BJ (cell line): ENCODE measurements around the gene RNASET2. TPM values are rescaled to one million over a fixed set of nuclear protein-coding genes. Genes with fewer than 3 reads are reported as not detected.

Experiments
- CTCF ChIA-PET: fragments of 350-600 bp; formaldehyde crosslinking; extraction: SDS; loops from one replicate; lab custom pipeline; 2021; ENCODE audit warnings: antibody characterized with exemption, inconsistent platforms; lab: Yijun Ruan, JAX
- POLR2A ChIA-PET: fragments of 300-600 bp; sonication (Branson Sonifier 250); formaldehyde crosslinking; extraction: SDS; loops from one replicate; lab custom pipeline; 2021; ENCODE audit warnings: antibody characterized with exemption; lab: Charles Lee
- DNase-seq: peaks from one replicate; pipeline ENCODE4 v3.0.0-alpha.2; 2011; ENCODE audit warnings: low read depth
- H3K27me3 ChIP-seq: 2 replicates; pipeline ENCODE4 v1.6.0; 2011; ENCODE audit warnings: low read length; ENCODE audit not compliant: control insufficient read depth, insufficient read depth
- H3K36me3 ChIP-seq: 2 replicates; pipeline ENCODE4 v1.5.1; 2011; ENCODE audit warnings: low read length; ENCODE audit not compliant: control insufficient read depth, insufficient read depth
- H3K4me3 ChIP-seq: 2 replicates; pipeline ENCODE4 v1.5.1; 2011; ENCODE audit warnings: low read depth, mild to moderate bottlenecking, control low read depth, low read length
- CTCF ChIP-seq: IDR thresholded peaks from 2 replicates; pipeline ENCODE4 v1.5.1; 2011; ENCODE audit warnings: low read depth, mild to moderate bottlenecking, control low read depth, inconsistent platforms, low read length, moderate library complexity; ENCODE audit not compliant: insufficient read depth
- polyA plus RNA-seq: library from polyadenylated mRNA; depleted of rRNA; stranded (reverse); fragments of >200 nt; gene quantifications from 2 replicates; pipeline ENCODE4 v1.2.3, GENCODE V29; 2011

RNASET2 gene
- polyA plus RNA-seq, 1 experiment: 24.7 TPM

- ChIA-PET CTCF (no interaction called here), POLR2A (no interaction called here)
- Histone ChIP-seq H3K4me3 (no peak overlapping the region), H3K27me3 (no peaks in the 10 kb centered on the region), H3K36me3 (no peaks in the 10 kb centered on the region)
- TF ChIP-seq CTCF: no peak
- DNase-seq: no peak
Measured at GRCh38 chr6:166929542-166930189, 26.7 kb downstream of the RNASET2 start.

- Histone ChIP-seq H3K27me3 (no peaks in the 10 kb centered on the region), H3K36me3 (no peaks in the 10 kb centered on the region), H3K4me3 (no peak overlapping the region)
- CTCF ChIA-PET: interaction anchor here (1.1 kb wide), 2 partner anchors 13 to 22 kb away, joined by 3 to 4 read pairs; no protein-coding TSS in a partner anchor
- TF ChIP-seq CTCF: no peak
- no peak for DNase-seq
- POLR2A ChIA-PET: no interaction called here
Measured at GRCh38 chr6:166928644-166929541, 27.5 kb downstream of the RNASET2 start.

- Histone ChIP-seq H3K4me3 (no peak overlapping the region), H3K27me3 (no peaks in the 10 kb centered on the region), H3K36me3 (no peaks in the 10 kb centered on the region)
- POLR2A ChIA-PET: no interaction called here
- DNase-seq: no peak
- no peak for TF ChIP-seq CTCF
- CTCF ChIA-PET: interaction anchor here (1.0 to 1.1 kb wide), 3 partner anchors 10 to 23 kb away, joined by 3 to 4 read pairs (median 3); no protein-coding TSS in a partner anchor
Measured at GRCh38 chr6:166927935-166928643, 28.3 kb downstream of the RNASET2 start.

GRCh38 chr6:166927240-166927934, 29.0 kb downstream of the RNASET2 start:
- Histone ChIP-seq H3K4me3 (no peak overlapping the region), H3K27me3 (no peaks in the 10 kb centered on the region), H3K36me3 (no peaks in the 10 kb centered on the region)
- ChIA-PET CTCF (interaction anchor here (1.0 to 1.1 kb wide), 2 partner anchors 9 to 23 kb away, joined by 3 read pairs; no protein-coding TSS in a partner anchor), POLR2A (no interaction called here)
- DNase-seq: no peak
- TF ChIP-seq CTCF: no peak
